ENCODE results near the gene A1BG. TPM values are rescaled to one million over a fixed set of nuclear protein-coding genes. Genes with fewer than 3 reads are reported as not detected.

The A1BG gene
- total RNA-seq, 1 donor = 1.3 TPM

- no peak overlapping the region for H3K4me3 ChIP-seq (ENCODE audit: low read depth, low read length)
- no peak for TF ChIP-seq CTCF (IDR thresholded peaks at IDR 0.05; ENCODE audit: insufficient read depth, low read depth, low read length)
- no peak for DNase-seq (ENCODE audit: low read depth)
These were observed 41.5 kb upstream of the A1BG start for GRCh38 chr19:58394821-58395219.

GRCh38 chr19:58393725-58394033 is 40.4 kb upstream of the A1BG start:
- no peak overlapping the region for H3K4me3 ChIP-seq (ENCODE audit: low read depth, low read length)
- no peak for DNase-seq (ENCODE audit: low read depth)
- TF ChIP-seq CTCF (IDR thresholded peaks at IDR 0.05; ENCODE audit: insufficient read depth, low read depth, low read length) = no peak

GRCh38 chr19:58392945-58393724 is 39.8 kb upstream of the A1BG start:
- H3K4me3 ChIP-seq (ENCODE audit: low read depth, low read length) = no peak overlapping the region
- DNase-seq (ENCODE audit: low read depth) = no peak
- TF ChIP-seq CTCF (IDR thresholded peaks at IDR 0.05; ENCODE audit: insufficient read depth, low read depth, low read length) = no peak

GRCh38 chr19:58388175-58388526 is 34.9 kb upstream of the A1BG start:
- no peak for DNase-seq (ENCODE audit: low read depth)
- no peak for TF ChIP-seq CTCF (IDR thresholded peaks at IDR 0.05; ENCODE audit: insufficient read depth, low read depth, low read length)
- H3K4me3 ChIP-seq (ENCODE audit: low read depth, low read length) = peak overlapping the region; percentile 84

GRCh38 chr19:58387338-58388174 is 34.3 kb upstream of the A1BG start:
- DNase-seq (ENCODE audit: low read depth) = no peak
- no peak for TF ChIP-seq CTCF (IDR thresholded peaks at IDR 0.05; ENCODE audit: insufficient read depth, low read depth, low read length)
- H3K4me3 ChIP-seq (ENCODE audit: low read depth, low read length) = peak overlapping the region; percentile 84

- peak within 1 kb of the TSS; percentile 84 for H3K4me3 ChIP-seq (ENCODE audit: low read depth, low read length)
- DNase-seq (ENCODE audit: low read depth) = peak; percentile 99
- TF ChIP-seq CTCF (IDR thresholded peaks at IDR 0.05; ENCODE audit: insufficient read depth, low read depth, low read length) = no peak
These were observed 33.5 kb upstream of the A1BG start, which contains the start of gene RPS5 for GRCh38 chr19:58386576-58387337. RPS5 (plus strand) TSS chr19:58387269; CDS start chr19:58388138, 869 bp downstream.
